Endodermal cell (in vitro differentiated cells): ENCODE measurements around the gene DTNB. TPM values are rescaled to one million over a fixed set of nuclear protein-coding genes. Genes with fewer than 3 reads are reported as not detected.

ENCODE experiments used
- DNase-seq: peaks from one replicate; pipeline ENCODE4 v3.0.0-alpha.2; 2017
- H3K27ac ChIP-seq: 2 replicates; pipeline ENCODE4 v1.5.1; 2013; ENCODE audit warnings: mild to moderate bottlenecking, low read depth, low read length, moderate library complexity
- H3K27me3 ChIP-seq: 2 replicates; pipeline ENCODE4 v1.6.1; 2013; ENCODE audit warnings: mild to moderate bottlenecking, low read length, moderate library complexity; ENCODE audit not compliant: insufficient read depth, control insufficient read depth, poor library complexity, severe bottlenecking
- H3K36me3 ChIP-seq: 2 replicates; pipeline ENCODE4 v1.7.0; 2013; ENCODE audit warnings: mild to moderate bottlenecking, low read length, moderate library complexity; ENCODE audit not compliant: control insufficient read depth, insufficient read depth
- H3K4me1 ChIP-seq: one replicate; pipeline ENCODE4 v1.7.0; 2013; ENCODE audit warnings: low read length; ENCODE audit not compliant: control insufficient read depth, insufficient read depth
- H3K4me3 ChIP-seq: 2 replicates; pipeline ENCODE4 v1.5.1; 2013; ENCODE audit warnings: mild to moderate bottlenecking, low read length, moderate library complexity
- H3K9ac ChIP-seq: 2 replicates; pipeline ENCODE4 v1.6.1; 2013; ENCODE audit warnings: mild to moderate bottlenecking, low read length, moderate library complexity; ENCODE audit not compliant: poor library complexity, severe bottlenecking; ENCODE audit errors: extremely low read depth
- H3K9me3 ChIP-seq: 2 replicates; pipeline ENCODE4 v1.6.1; 2013; ENCODE audit warnings: mild to moderate bottlenecking, low read length, moderate library complexity; ENCODE audit not compliant: control insufficient read depth
- H3K27ac Mint-ChIP-seq: 2 replicates; pipeline ENCODE4 v1.8.0; 2020; ENCODE audit warnings: mixed read lengths
- H3K27me3 Mint-ChIP-seq: 2 replicates; pipeline ENCODE4 v1.8.0; 2021; ENCODE audit warnings: mild to moderate bottlenecking, mixed read lengths; ENCODE audit not compliant: insufficient read depth
- H3K36me3 Mint-ChIP-seq: 2 replicates; pipeline ENCODE4 v1.8.0; 2020; ENCODE audit warnings: low read depth, mixed read lengths
- H3K4me1 Mint-ChIP-seq: 2 replicates; pipeline ENCODE4 v1.8.0; 2020; ENCODE audit warnings: mixed read lengths
- H3K4me3 Mint-ChIP-seq: 2 replicates; pipeline ENCODE4 v1.8.0; 2020; ENCODE audit warnings: mild to moderate bottlenecking, moderate library complexity, mixed read lengths
- H3K9me3 Mint-ChIP-seq: 2 replicates; pipeline ENCODE4 v1.8.0; 2020; ENCODE audit warnings: mild to moderate bottlenecking, mixed read lengths
- CTCF ChIP-seq: fragments of 200-600 bp; sonication (generic); conservative IDR thresholded peaks from 2 replicates; pipeline ENCODE4 v1.5.0; 2021; ENCODE audit warnings: antibody characterized with exemption, mild to moderate bottlenecking
- WGBS, 2 experiments: methylation state at CpG; one replicate each; pipeline versions ENCODE4 v1.1.5 to v1.1.7; 2013; ENCODE audit warnings: missing lambda C conversion rate in 2 of 2, mixed read lengths in 1 of 2; ENCODE audit not compliant: insufficient coverage in 1 of 2, insufficient read length in 1 of 2; 5-methylcytosine and 5-hydroxymethylcytosine counted together
- total RNA-seq, 2 donors: library from RNA; stranded (reverse); fragmentation: NEBNext Ultra II Directional in 1 of 2; extraction: Animal tissue kit (Norgen Biotek cat#: 25700) in 1 of 2; gene quantifications; 2 replicates in 1 of 2; 3 replicates in 1 of 2; pipeline ENCODE4 v1.2.1, GENCODE V29; 2021

The DTNB gene
- total RNA-seq, 2 donors from 2014 or later: 38.8 to 48.7 TPM

DNA sequence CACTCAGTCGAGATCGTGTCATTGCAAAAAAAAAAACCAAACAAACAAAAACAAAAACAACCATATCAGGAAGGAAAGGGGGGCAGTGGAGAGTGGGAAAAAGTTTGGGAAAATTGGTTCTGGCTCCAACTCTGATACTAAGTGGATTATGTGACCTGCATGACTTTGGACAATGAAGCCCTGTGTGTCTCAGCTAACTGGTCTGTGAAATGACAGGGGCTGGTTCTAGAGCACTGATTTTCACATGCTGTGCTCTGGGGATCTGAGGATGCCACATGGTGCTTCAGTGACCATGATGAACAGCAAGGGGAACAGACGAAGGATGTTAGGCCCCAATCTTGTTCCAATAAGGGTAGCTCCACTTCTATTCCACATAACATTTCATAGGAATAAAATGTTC is 174.2 kb downstream of the DTNB start:
- peaks cover under 1% of the 10 kb centered on the region for H3K4me1 ChIP-seq
- no peaks in the 10 kb centered on the region for H3K9me3 ChIP-seq
- Mint-ChIP-seq H3K27ac (no peak overlapping the region), H3K4me3 (no peak overlapping the region), H3K4me1 (peaks cover 4% of the 10 kb centered on the region), H3K36me3 (peaks cover 3% of the 10 kb centered on the region), H3K27me3 (no peaks in the 10 kb centered on the region), H3K9me3 (no peaks in the 10 kb centered on the region)
- DNase-seq: no peak
- no peak for TF ChIP-seq CTCF
- no peak overlapping the region for H3K9ac ChIP-seq
- H3K4me3 ChIP-seq: no peak overlapping the region
- no peak overlapping the region for H3K27ac ChIP-seq
- no peaks in the 10 kb centered on the region for H3K36me3 ChIP-seq
- WGBS, 2 experiments: 62 to 83% methylated on average over 1 of the region's 3 CpGs
- H3K27me3 ChIP-seq: no peaks in the 10 kb centered on the region

DNA sequence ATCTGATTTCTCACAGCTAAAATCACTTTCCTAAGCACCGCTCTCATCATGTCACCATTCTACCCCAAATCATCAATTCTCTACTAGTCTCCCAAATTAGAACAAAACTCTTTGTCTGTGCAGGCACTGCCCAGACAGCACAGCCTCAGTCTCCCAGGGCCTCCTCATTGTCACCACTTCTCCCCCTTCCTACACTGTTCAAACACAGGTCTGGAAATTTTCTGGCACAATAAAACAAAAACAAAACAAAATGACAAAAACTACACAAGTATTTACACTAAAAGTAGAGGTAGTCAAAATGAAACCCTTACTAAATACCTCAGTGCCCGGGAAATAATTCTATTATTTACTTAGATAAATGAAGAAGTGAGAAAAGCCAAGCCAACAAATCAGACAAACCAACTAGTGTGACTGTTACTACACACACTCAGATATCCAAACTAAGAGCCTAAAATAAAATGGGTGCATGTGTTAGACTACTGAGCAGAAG is 175.4 kb downstream of the DTNB start:
- peaks cover 3% of the 10 kb centered on the region for H3K36me3 Mint-ChIP-seq
- no peaks in the 10 kb centered on the region for H3K9me3 Mint-ChIP-seq
- no peak for DNase-seq
- WGBS, 2 experiments: 86 to 98% methylated on average over 1 of the region's 2 CpGs
- H3K4me3 ChIP-seq: no peak overlapping the region
- no peak overlapping the region for H3K4me3 Mint-ChIP-seq
- H3K9ac ChIP-seq: no peak overlapping the region
- no peak overlapping the region for H3K27ac ChIP-seq
- no peak overlapping the region for H3K27ac Mint-ChIP-seq
- H3K9me3 ChIP-seq: no peaks in the 10 kb centered on the region
- no peaks in the 10 kb centered on the region for H3K27me3 Mint-ChIP-seq
- H3K36me3 ChIP-seq: no peaks in the 10 kb centered on the region
- peaks cover 10% of the 10 kb centered on the region for H3K4me1 Mint-ChIP-seq
- peaks cover 6% of the 10 kb centered on the region for H3K4me1 ChIP-seq
- H3K27me3 ChIP-seq: no peaks in the 10 kb centered on the region
- TF ChIP-seq CTCF: no peak

GRCh38 chr2:25497229-25497917 is 176.0 kb downstream of the DTNB start:
- DNase-seq: no peak
- no peak for TF ChIP-seq CTCF
- H3K36me3 Mint-ChIP-seq: peaks cover 3% of the 10 kb centered on the region
- H3K9ac ChIP-seq: no peak overlapping the region
- H3K4me3 Mint-ChIP-seq: no peak overlapping the region
- no peaks in the 10 kb centered on the region for H3K9me3 ChIP-seq
- WGBS, 2 experiments: 82 to 95% methylated on average over 5 of the region's 5 CpGs
- H3K36me3 ChIP-seq: no peaks in the 10 kb centered on the region
- no peaks in the 10 kb centered on the region for H3K27me3 ChIP-seq
- peaks cover 15% of the 10 kb centered on the region for H3K4me1 Mint-ChIP-seq
- H3K4me3 ChIP-seq: no peak overlapping the region
- peaks cover 6% of the 10 kb centered on the region for H3K4me1 ChIP-seq
- no peak overlapping the region for H3K27ac ChIP-seq
- no peak overlapping the region for H3K27ac Mint-ChIP-seq
- no peaks in the 10 kb centered on the region for H3K27me3 Mint-ChIP-seq
- H3K9me3 Mint-ChIP-seq: no peaks in the 10 kb centered on the region
